SK-N-SH (cell line): Measurements from ENCODE around the gene BRINP3. TPM values are rescaled to one million over a fixed set of nuclear protein-coding genes. Genes with fewer than 3 reads are reported as not detected.

Experiments used
- CTCF ChIA-PET: fragments of 300-600, 350-600 bp; formaldehyde crosslinking; extraction: SDS; loops from one replicate; lab custom pipeline; 2021; lab: Yijun Ruan, JAX
- POLR2A ChIA-PET: fragments of 350-600 bp; sonication (Branson Sonifier 250); formaldehyde crosslinking; extraction: SDS; loops from one replicate; lab custom pipeline; 2020; ENCODE audit warnings: antibody characterized with exemption, inconsistent platforms; lab: Yijun Ruan, JAX
- DNase-seq: peaks from one replicate; pipeline ENCODE4 v3.0.0; 2012
- H2AFZ ChIP-seq: fragments of 200-600 bp; sonication (generic); 2 replicates; pipeline ENCODE4 v1.8.1; 2016; ENCODE audit warnings: antibody characterized with exemption, mild to moderate bottlenecking, low read depth
- H3F3A ChIP-seq: fragments of 200-600 bp; sonication (generic); replicated peaks from 2 replicates; pipeline ENCODE3; 2016; ENCODE audit warnings: antibody characterized with exemption, mild to moderate bottlenecking; ENCODE audit not compliant: insufficient read depth
- H3K27ac ChIP-seq, 2 experiments: fragments of 200-500 bp in 1 of 2; fragments of 200-600 bp in 1 of 2; sonication (Bioruptor generic) in 1 of 2; sonication (generic), shearing (Covaris generic) in 1 of 2; 2 replicates each; pipeline versions ENCODE4 v1.5.1 to v1.6.1; 2014 to 2016; ENCODE audit warnings: low read depth in 2 of 2, inconsistent platforms in 1 of 2, low read length in 1 of 2, mild to moderate bottlenecking in 1 of 2, mixed read lengths in 1 of 2
- H3K27me3 ChIP-seq: fragments of 200-600 bp; sonication (generic), shearing (Covaris generic); 2 replicates; pipeline ENCODE4 v1.6.1; 2016; ENCODE audit warnings: mixed run types; ENCODE audit not compliant: insufficient read depth
- H3K36me3 ChIP-seq, 2 experiments: fragments of 200-500 bp in 1 of 2; fragments of 200-600 bp in 1 of 2; sonication (Bioruptor generic) in 1 of 2; sonication (generic) in 1 of 2; replicated peaks in 1 of 2; 2 replicates each; pipeline versions ENCODE3 to v1.5.1; 2014 to 2016; ENCODE audit warnings: low read length in 1 of 2, mild to moderate bottlenecking in 1 of 2; ENCODE audit not compliant: insufficient read depth in 2 of 2, control insufficient read depth in 1 of 2
- H3K4me1 ChIP-seq, 2 experiments: fragments of 200-500 bp in 1 of 2; fragments of 200-600 bp in 1 of 2; sonication (Bioruptor generic) in 1 of 2; sonication (generic), shearing (Covaris generic) in 1 of 2; 2 replicates each; pipeline versions ENCODE4 v1.5.1 to v1.6.1; 2014 to 2016; ENCODE audit warnings: low read depth in 1 of 2, low read length in 1 of 2, mixed run types in 1 of 2; ENCODE audit not compliant: insufficient read depth in 2 of 2, control insufficient read depth in 1 of 2
- H3K4me2 ChIP-seq: fragments of 200-600 bp; sonication (generic), shearing (Covaris generic); 2 replicates; pipeline ENCODE4 v1.6.1; 2017; ENCODE audit warnings: mixed run types
- H3K4me3 ChIP-seq, 2 experiments: fragments of 200-500 bp in 1 of 2; fragments of 200-600 bp in 1 of 2; sonication (Bioruptor generic) in 1 of 2; sonication (generic), shearing (Covaris generic) in 1 of 2; 2 replicates each; pipeline versions ENCODE4 v1.5.1 to v1.8.1; 2014 to 2016; ENCODE audit warnings: low read depth in 2 of 2, inconsistent platforms in 1 of 2, low read length in 1 of 2, mild to moderate bottlenecking in 1 of 2, mixed read lengths in 1 of 2, moderate library complexity in 1 of 2
- H3K79me2 ChIP-seq: fragments of 200-600 bp; sonication (generic); 2 replicates; pipeline ENCODE4 v1.8.1; 2017; ENCODE audit warnings: mild to moderate bottlenecking; ENCODE audit not compliant: insufficient read depth
- H3K9ac ChIP-seq: fragments of 200-600 bp; sonication (generic); 2 replicates; pipeline ENCODE4 v1.6.1; 2017; ENCODE audit warnings: mixed run types
- H3K9me2 ChIP-seq: fragments of 200-600 bp; sonication (generic); 2 replicates; pipeline ENCODE4 v1.6.1; 2017; ENCODE audit warnings: mixed run types
- H3K9me3 ChIP-seq: fragments of 200-600 bp; sonication (generic); 2 replicates; pipeline ENCODE4 v1.6.1; 2017; ENCODE audit warnings: mixed run types, mild to moderate bottlenecking, moderate library complexity
- H4K20me1 ChIP-seq: fragments of 200-600 bp; sonication (generic); 2 replicates; pipeline ENCODE4 v1.6.1; 2017; ENCODE audit warnings: mild to moderate bottlenecking, mixed run types; ENCODE audit not compliant: insufficient read depth
- EP300 ChIP-seq, 2 experiments: IDR thresholded peaks; 2 replicates each; pipeline versions ENCODE4 v1.4.0 to v1.6.1; 2012; ENCODE audit warnings: borderline replicate concordance in 1 of 2, low read depth in 1 of 2, low read length in 1 of 2
- EZH2phosphoT487 ChIP-seq: fragments of 200-600 bp; sonication (generic); IDR thresholded peaks from 2 replicates; pipeline ENCODE4 v1.6.1; 2017; ENCODE audit warnings: low read depth, mixed run types, mild to moderate bottlenecking, antibody characterized with exemption, moderate library complexity, borderline replicate concordance
- FOSL2 ChIP-seq: IDR thresholded peaks from 2 replicates; pipeline ENCODE4 v1.4.0; 2012; ENCODE audit warnings: low read depth, mild to moderate bottlenecking, moderate library complexity, borderline replicate concordance
- FOXJ3 ChIP-seq: sonication (generic); formaldehyde crosslinking; IDR thresholded peaks from 2 replicates; pipeline ENCODE4 v1.5.1; 2020; ENCODE audit warnings: mild to moderate bottlenecking, missing genetic modification reagents
- FOXM1 ChIP-seq: IDR thresholded peaks from 2 replicates; pipeline ENCODE4 v1.4.0; 2012; ENCODE audit warnings: low read depth, mild to moderate bottlenecking
- GABPA ChIP-seq: IDR thresholded peaks from 2 replicates; pipeline ENCODE4 v1.4.0; 2012; ENCODE audit warnings: low read depth, mild to moderate bottlenecking
- GATA2 ChIP-seq: sonication (generic); formaldehyde crosslinking; IDR thresholded peaks from 2 replicates; pipeline ENCODE4 v1.5.0; 2020; ENCODE audit warnings: mild to moderate bottlenecking, missing genetic modification reagents
- NRF1 ChIP-seq: IDR thresholded peaks from 2 replicates; pipeline ENCODE4 v1.6.1; 2012; ENCODE audit warnings: low read depth, mild to moderate bottlenecking, low read length
- POLR2AphosphoS5 ChIP-seq: IDR thresholded peaks from 2 replicates; pipeline ENCODE4 v1.6.1; 2012; ENCODE audit warnings: low read depth, low read length
- RAD21 ChIP-seq: IDR thresholded peaks from 2 replicates; pipeline ENCODE4 v1.6.1; 2012; ENCODE audit warnings: mild to moderate bottlenecking, low read length
- RCOR1 ChIP-seq: fragments of 150-350 bp; IDR thresholded peaks from 2 replicates; pipeline ENCODE4 v1.6.1; 2017; ENCODE audit warnings: antibody characterized with exemption, low read length
- RFX5 ChIP-seq: IDR thresholded peaks from 2 replicates; pipeline ENCODE4 v1.6.1; 2012; ENCODE audit warnings: mild to moderate bottlenecking, improper control_type of control experiment, low read length
- RXRA ChIP-seq: IDR thresholded peaks from 2 replicates; pipeline ENCODE4 v1.4.0; 2012; ENCODE audit warnings: low read depth, mild to moderate bottlenecking, borderline replicate concordance
- TAF1 ChIP-seq: IDR thresholded peaks from 2 replicates; pipeline ENCODE4 v1.6.1; 2012; ENCODE audit warnings: low read depth, mild to moderate bottlenecking, low read length, moderate library complexity, borderline replicate concordance
- TEAD4 ChIP-seq: IDR thresholded peaks from 2 replicates; pipeline ENCODE4 v1.4.0; 2012; ENCODE audit warnings: mild to moderate bottlenecking, borderline replicate concordance; ENCODE audit not compliant: insufficient read depth
- YY1 ChIP-seq: IDR thresholded peaks from 2 replicates; pipeline ENCODE4 v1.4.0; 2012; ENCODE audit warnings: low read depth, mild to moderate bottlenecking
- WGBS: methylation state at CpG from one replicate; pipeline ENCODE4 v1.1.6; 2017; ENCODE audit warnings: low lambda C conversion rate; 5-methylcytosine and 5-hydroxymethylcytosine counted together
- polyA plus RNA-seq, 3 experiments: library from polyadenylated mRNA; depleted of rRNA; stranded (reverse); fragments of >200 nt; gene quantifications; 2 replicates each; pipeline ENCODE4 v1.2.3, GENCODE V29; 2012
- TF ChIP-seq, protein P1 (sequence below): fragments of 200-600 bp; sonication (generic); IDR thresholded peaks from 2 replicates; pipeline ENCODE4 v1.6.1; 2017; ENCODE audit warnings: antibody characterized with exemption, mild to moderate bottlenecking, moderate library complexity
- TF ChIP-seq, protein P2 (sequence below): IDR thresholded peaks from 2 replicates; pipeline ENCODE4 v1.4.0; 2012; ENCODE audit warnings: low read depth

BRINP3 gene
- polyA plus RNA-seq, 1 of the 3 experiments (the other 2 are of a cell fraction) = not detected

DNA sequence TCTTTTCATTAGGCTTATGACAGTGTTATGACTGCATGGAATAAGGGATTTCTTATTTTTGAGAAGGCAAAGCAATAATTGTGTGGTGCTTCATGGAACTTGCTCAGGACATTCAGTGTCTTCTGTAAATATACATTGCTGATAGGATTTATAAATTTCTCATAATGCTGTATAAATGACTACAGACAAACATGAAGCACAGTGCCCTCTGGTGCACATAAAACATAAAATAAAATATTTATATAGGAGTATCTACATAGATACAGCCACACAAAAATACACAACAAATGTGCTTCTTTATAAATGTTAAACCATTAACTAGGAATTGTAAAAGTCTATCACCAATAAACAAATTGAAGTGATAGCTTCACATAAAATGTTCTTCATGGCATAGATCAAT, 24.1 kb downstream of the BRINP3 start:
- Histone ChIP-seq H3K4me1 (no peaks in the 10 kb centered on the region), H3K9me2 (no peaks in the 10 kb centered on the region; the same call in 1 of the 2 replicates), H3K27me3 (no peaks in the 10 kb centered on the region), H4K20me1 (no peaks in the 10 kb centered on the region), H3K27ac (no peak overlapping the region), H3K4me2 (no peak overlapping the region), H3K9ac (no peak overlapping the region), H3F3A (no peaks in the 10 kb centered on the region), H3K36me3 (no peaks in the 10 kb centered on the region), H3K9me3 (no peaks in the 10 kb centered on the region), H2AFZ (no peak overlapping the region), H3K79me2 (no peaks in the 10 kb centered on the region), H3K4me3 (no peak overlapping the region)
- no peak for DNase-seq
- POLR2A ChIA-PET = no interaction called here
- CTCF ChIA-PET = no interaction called here
- no peak for TF ChIP-seq EZH2phosphoT487
- TF ChIP-seq RAD21 = peak; percentile 43; the same call in 1 of the 2 replicates
- TF ChIP-seq, protein P1, sequence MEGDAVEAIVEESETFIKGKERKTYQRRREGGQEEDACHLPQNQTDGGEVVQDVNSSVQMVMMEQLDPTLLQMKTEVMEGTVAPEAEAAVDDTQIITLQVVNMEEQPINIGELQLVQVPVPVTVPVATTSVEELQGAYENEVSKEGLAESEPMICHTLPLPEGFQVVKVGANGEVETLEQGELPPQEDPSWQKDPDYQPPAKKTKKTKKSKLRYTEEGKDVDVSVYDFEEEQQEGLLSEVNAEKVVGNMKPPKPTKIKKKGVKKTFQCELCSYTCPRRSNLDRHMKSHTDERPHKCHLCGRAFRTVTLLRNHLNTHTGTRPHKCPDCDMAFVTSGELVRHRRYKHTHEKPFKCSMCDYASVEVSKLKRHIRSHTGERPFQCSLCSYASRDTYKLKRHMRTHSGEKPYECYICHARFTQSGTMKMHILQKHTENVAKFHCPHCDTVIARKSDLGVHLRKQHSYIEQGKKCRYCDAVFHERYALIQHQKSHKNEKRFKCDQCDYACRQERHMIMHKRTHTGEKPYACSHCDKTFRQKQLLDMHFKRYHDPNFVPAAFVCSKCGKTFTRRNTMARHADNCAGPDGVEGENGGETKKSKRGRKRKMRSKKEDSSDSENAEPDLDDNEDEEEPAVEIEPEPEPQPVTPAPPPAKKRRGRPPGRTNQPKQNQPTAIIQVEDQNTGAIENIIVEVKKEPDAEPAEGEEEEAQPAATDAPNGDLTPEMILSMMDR = peak; percentile 52

DNA sequence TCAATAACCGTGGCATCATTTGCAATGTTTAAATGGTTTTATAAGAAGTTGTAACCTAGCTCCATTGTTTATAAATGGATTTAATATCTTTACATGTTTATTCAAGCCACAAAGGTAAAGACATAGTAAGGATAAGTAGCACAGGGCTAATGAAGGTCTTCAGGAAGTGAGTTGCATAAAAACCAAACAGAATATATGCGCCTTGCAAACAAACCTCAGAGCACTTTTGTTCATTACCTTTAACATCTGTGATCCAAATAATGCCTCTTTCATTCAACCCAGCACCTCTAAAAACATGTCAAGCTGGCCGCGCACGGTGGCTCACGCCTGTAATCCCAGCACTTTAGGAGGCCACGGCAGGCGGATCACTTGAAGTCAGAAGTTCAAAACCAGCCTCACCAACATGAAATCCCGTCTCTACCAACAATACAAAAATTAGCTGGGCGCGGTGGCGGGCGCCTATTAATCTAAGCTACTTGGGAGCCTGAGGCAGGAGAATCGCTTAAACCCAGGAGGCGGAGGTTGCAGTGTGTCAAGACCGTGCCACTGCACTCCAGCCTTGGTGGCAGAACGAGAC, 25.3 kb downstream of the BRINP3 start:
- Histone ChIP-seq H3K4me3 (no peak overlapping the region), H3K27me3 (no peaks in the 10 kb centered on the region), H3K36me3 (no peaks in the 10 kb centered on the region), H3K9me3 (no peaks in the 10 kb centered on the region; the same call in 1 of the 2 replicates), H3K4me2 (no peak overlapping the region), H2AFZ (no peak overlapping the region), H3K4me1 (no peaks in the 10 kb centered on the region), H3K9me2 (no peaks in the 10 kb centered on the region; the same call in 1 of the 2 replicates), H3K27ac (no peak overlapping the region), H3K9ac (no peak overlapping the region), H3K79me2 (no peaks in the 10 kb centered on the region), H3F3A (no peaks in the 10 kb centered on the region), H4K20me1 (no peaks in the 10 kb centered on the region)
- WGBS = 90% methylated on average over 17 of the region's 17 CpGs
- TF ChIP-seq FOXM1 (no peak), FOXJ3 (CRISPR knock-in tag) (no peak), RXRA (no peak), RAD21 (no peak), EP300 (IDR thresholded peaks at IDR 0.05; ENCODE audit: borderline replicate concordance in 1 of 2, low read depth in 1 of 2, low read length in 1 of 2) (no peak), FOSL2 (no peak), NRF1 (no peak), TEAD4 (no peak), GABPA (no peak), GATA2 (CRISPR knock-in tag) (no peak), POLR2AphosphoS5 (no peak), RFX5 (no peak), RCOR1 (no peak), TAF1 (no peak), YY1 (no peak)
- TF ChIP-seq, protein P2, sequence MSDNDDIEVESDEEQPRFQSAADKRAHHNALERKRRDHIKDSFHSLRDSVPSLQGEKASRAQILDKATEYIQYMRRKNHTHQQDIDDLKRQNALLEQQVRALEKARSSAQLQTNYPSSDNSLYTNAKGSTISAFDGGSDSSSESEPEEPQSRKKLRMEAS = no peak
- ChIA-PET POLR2A (no interaction called here), CTCF (no interaction called here)
- no peak for DNase-seq
